ENCODE results near the gene DCDC2C.

- TF ChIP-seq, protein P1, sequence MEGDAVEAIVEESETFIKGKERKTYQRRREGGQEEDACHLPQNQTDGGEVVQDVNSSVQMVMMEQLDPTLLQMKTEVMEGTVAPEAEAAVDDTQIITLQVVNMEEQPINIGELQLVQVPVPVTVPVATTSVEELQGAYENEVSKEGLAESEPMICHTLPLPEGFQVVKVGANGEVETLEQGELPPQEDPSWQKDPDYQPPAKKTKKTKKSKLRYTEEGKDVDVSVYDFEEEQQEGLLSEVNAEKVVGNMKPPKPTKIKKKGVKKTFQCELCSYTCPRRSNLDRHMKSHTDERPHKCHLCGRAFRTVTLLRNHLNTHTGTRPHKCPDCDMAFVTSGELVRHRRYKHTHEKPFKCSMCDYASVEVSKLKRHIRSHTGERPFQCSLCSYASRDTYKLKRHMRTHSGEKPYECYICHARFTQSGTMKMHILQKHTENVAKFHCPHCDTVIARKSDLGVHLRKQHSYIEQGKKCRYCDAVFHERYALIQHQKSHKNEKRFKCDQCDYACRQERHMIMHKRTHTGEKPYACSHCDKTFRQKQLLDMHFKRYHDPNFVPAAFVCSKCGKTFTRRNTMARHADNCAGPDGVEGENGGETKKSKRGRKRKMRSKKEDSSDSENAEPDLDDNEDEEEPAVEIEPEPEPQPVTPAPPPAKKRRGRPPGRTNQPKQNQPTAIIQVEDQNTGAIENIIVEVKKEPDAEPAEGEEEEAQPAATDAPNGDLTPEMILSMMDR (IDR thresholded peaks at IDR 0.05; ENCODE audit: extremely low read depth in 1 of 2, insufficient read depth in 1 of 2, low read depth in 1 of 2, low read length in 2 of 2) = no peak
- TF ChIP-seq EZH2 (IDR thresholded peaks at IDR 0.05; ENCODE audit: borderline replicate concordance, low read depth, low read length, severe bottlenecking) = no peak
Measured at GRCh38 chr2:3659447-3660432, 43.6 kb upstream of the DCDC2C start.
